ENCODE results near the gene PCDH1. TPM values are rescaled to one million over a fixed set of nuclear protein-coding genes. Genes with fewer than 3 reads are reported as not detected.
A peak's percentile ranks its signal among the peaks of the same experiment; 100 is the strongest.

The PCDH1 gene
- total and polyA plus RNA-seq, 10 donors, result 0.30 to 11.4 (median 5.3) TPM

DNA sequence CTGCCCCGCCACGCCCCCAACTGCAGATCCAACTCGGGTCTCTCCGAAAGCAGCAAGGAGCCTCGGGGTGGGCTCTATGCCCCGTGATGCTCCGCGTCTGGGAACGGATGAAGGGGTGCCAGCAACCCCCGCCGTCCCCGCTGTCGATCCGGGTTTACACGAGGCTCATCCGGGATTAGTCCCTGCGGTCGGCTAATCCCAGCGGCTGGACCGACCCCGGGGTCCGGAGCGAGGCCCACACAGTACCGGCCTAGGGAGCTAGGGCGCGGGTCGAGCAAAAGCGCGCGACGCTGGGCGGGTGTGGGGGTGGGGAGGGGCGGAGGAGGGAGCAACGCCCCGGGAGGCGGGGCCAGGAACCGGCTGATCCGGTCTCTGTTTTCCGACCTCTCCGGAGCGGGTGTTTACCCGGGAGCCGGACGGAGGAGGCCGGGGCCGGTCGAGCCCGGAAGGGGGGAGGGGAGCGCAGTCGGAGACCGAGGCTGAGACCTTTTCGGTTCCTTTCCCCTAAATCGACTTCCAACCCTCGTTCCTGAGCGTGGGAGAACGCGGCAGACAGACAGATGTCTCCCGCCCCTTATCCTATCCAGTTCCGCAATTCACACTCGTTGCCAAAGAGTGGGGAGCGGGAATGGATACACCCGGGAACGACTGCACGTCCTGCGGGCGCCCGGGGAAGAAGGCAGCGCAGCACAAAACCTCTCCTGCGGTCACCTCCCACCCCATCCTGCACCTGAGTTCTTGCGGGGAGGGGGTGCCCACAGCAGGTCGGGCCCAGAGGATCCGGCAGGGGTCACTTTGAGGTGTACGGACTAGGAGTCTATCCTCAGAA lies 28.6 kb downstream of the PCDH1 start:
- intact Hi-C loops (cut with DNase I; ENCODE audit: low total_unique reads), result no loop called here
- TF ChIP-seq POLR2A (IDR thresholded peaks at IDR 0.05) (peak in 1 of 3 donors; percentile 76), CTCF (IDR thresholded peaks at IDR 0.05 in 8 of 11, conservative IDR thresholded peaks at IDR 0.05 in 3 of 11) (peak in 4 of 11 experiments; percentile 13 to 41 (median 18)), POLR2AphosphoS5 (IDR thresholded peaks at IDR 0.05) (peak; percentile 93 to 95 (median 93))
- Histone ChIP-seq H3K9me3 (no peaks in the 10 kb centered on the region), H3K4me3 (peak overlapping the region; percentile 54 to 90 (median 66)), H3K4me1 (peaks cover 0 to 22% (median 13%) of the 10 kb centered on the region in 6 donors), H3K27me3 (replicated peaks in 1 of 7) (peaks cover 0 to 8% (median 0%) of the 10 kb centered on the region in 7 donors), H3K27ac (peak overlapping the region; percentile 86 to 95 (median 92)), H3K36me3 (no peaks in the 10 kb centered on the region)
- peak; percentile 93 for DNase-seq
- WGBS, 5 donors, result 0 to 1% (median 0%) methylated on average over 42 to 73 of the region's 73 CpGs

DNA sequence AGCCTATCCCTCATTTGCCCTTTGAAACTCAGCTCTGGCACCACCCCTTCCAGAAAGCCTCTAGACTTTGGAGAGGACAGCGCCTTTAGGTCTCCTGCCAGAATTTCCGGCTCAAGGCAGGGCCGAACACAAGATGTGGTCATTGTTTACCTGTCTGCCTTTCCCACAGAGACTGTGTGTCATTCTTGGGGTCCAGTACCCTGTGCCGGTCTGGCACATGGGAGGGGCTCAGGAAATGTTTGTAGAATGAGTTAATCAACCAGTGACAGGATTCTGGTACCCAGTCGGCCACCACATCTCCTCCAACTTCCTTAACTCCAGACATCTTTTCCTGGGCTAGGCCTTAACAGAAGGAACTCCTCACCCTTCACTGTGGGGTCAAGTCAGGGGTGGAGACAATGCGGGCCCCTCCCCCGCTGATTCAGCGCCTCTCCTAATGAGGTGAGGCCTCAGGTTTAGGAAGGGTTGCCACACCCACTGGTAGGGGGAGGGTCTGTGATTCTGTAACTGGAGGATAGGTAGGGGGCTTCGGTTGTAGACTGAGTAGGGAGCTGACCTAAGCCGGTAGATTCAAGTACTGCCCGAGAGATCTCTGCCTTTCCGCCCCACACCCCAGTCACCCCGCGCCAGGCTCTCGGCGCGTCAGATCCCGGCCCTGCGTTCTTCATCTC lies 29.3 kb downstream of the PCDH1 start:
- TF ChIP-seq POLR2AphosphoS5 (IDR thresholded peaks at IDR 0.05) (no peak), CTCF (IDR thresholded peaks at IDR 0.05 in 8 of 11, conservative IDR thresholded peaks at IDR 0.05 in 3 of 11) (no peak), POLR2A (IDR thresholded peaks at IDR 0.05) (no peak)
- H3K4me3 ChIP-seq, result peak overlapping the region; percentile 54 to 90 (median 66)
- no peak for DNase-seq
- H3K36me3 ChIP-seq, result no peaks in the 10 kb centered on the region
- H3K4me1 ChIP-seq, result peaks cover 0 to 22% (median 13%) of the 10 kb centered on the region in 6 donors
- peaks cover 0 to 8% (median 0%) of the 10 kb centered on the region in 7 donors for H3K27me3 ChIP-seq (replicated peaks in 1 of 7)
- H3K27ac ChIP-seq, result peak overlapping the region; percentile 86 to 95 (median 92)
- WGBS, 5 donors, result 10 to 22% (median 12%) methylated on average over 12 to 19 of the region's 19 CpGs
- intact Hi-C loops (cut with DNase I; ENCODE audit: low total_unique reads), result no loop called here
- no peaks in the 10 kb centered on the region for H3K9me3 ChIP-seq

DNA sequence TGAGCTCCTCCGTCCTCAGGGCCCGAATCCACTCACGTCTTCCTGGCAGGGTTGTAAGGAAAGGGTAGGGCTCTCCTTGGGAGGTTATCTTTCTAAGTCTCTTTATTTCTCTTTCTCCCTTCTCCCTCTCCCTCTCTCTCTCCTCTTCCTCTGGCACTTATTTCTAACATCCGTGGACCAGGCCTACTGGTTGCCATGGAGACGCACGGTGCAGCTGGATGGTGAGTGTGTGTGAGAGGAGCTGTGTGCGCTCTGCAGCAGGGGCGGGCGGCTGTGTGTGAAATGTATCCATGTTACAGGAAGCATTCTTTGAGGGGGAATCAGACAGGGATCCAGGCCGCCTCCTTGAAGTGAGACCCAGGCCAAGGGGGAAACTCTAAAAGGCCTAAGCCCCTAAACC lies 32.2 kb downstream of the PCDH1 start:
- WGBS, 5 donors, result 77 to 82% (median 79%) methylated on average over 10 of the region's 10 CpGs
- no peak for TF ChIP-seq CTCF (IDR thresholded peaks at IDR 0.05 in 8 of 11, conservative IDR thresholded peaks at IDR 0.05 in 3 of 11)
- TF ChIP-seq POLR2A (IDR thresholded peaks at IDR 0.05), result no peak
- Histone ChIP-seq H3K27me3 (replicated peaks in 1 of 7) (peaks cover 0 to 24% (median 0%) of the 10 kb centered on the region in 7 donors), H3K4me1 (peaks cover 0 to 32% (median 15%) of the 10 kb centered on the region in 6 donors), H3K36me3 (no peaks in the 10 kb centered on the region), H3K9me3 (no peaks in the 10 kb centered on the region), H3K27ac (no peak overlapping the region), H3K4me3 (no peak overlapping the region)
- no peak for DNase-seq
- intact Hi-C loops (cut with DNase I; ENCODE audit: low total_unique reads), result no loop called here

DNA sequence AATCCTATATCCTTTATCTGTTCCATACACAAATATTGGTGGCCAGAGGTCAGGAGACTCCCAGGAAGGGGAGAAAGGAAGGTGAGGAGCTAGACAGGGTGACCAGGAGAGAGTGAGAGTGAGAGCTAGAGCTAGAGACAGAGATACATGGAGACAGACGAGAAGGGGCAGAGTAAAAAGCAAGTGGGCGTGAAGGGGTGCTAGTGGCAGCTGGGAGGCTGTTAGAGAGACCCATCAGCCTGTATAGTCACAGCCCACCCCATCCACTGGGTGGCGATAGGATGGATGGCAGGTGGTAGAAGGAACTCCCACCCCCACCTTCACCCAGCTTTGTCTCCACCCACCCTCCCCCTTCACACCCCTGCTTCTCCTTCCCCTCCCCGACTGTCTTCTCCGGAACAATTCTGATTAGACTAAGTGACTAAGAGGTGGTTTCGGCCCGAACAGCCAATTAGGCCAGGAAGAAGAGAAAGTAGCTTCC lies 32.8 kb downstream of the PCDH1 start:
- peaks cover 0 to 26% (median 15%) of the 10 kb centered on the region in 6 donors for H3K4me1 ChIP-seq
- 33 to 45% (median 40%) methylated on average over 6 of the region's 7 CpGs for WGBS, 5 donors
- no peaks in the 10 kb centered on the region for H3K9me3 ChIP-seq
- no peak for DNase-seq
- intact Hi-C loops (cut with DNase I; ENCODE audit: low total_unique reads), result no loop called here
- H3K27me3 ChIP-seq (replicated peaks in 1 of 7), result peaks cover 0 to 24% (median 0%) of the 10 kb centered on the region in 7 donors
- H3K4me3 ChIP-seq, result no peak overlapping the region
- no peak for TF ChIP-seq CTCF (IDR thresholded peaks at IDR 0.05 in 8 of 11, conservative IDR thresholded peaks at IDR 0.05 in 3 of 11)
- TF ChIP-seq POLR2A (IDR thresholded peaks at IDR 0.05), result no peak
- TF ChIP-seq POLR2AphosphoS5 (IDR thresholded peaks at IDR 0.05), result no peak
- no peak overlapping the region for H3K27ac ChIP-seq
- H3K36me3 ChIP-seq, result no peaks in the 10 kb centered on the region
